A673 (cell line): Measurements from ENCODE around the gene DOCK4. TPM values are rescaled to one million over a fixed set of nuclear protein-coding genes. Genes with fewer than 3 reads are reported as not detected.

Experiments
- BruUV-seq: library from RNA; stranded (reverse); fragments of 400-500 nt; replicated peaks from 2 replicates; lab custom pipeline; 2021; lab: Mats Ljungman, UMichigan
- CTCF ChIA-PET: fragments of 300-600 bp; sonication (Branson Sonifier 250); formaldehyde crosslinking; loops from one replicate; lab custom pipeline; 2022; ENCODE audit warnings: antibody characterized with exemption; lab: Charles Lee
- POLR2A ChIA-PET: fragments of 300-600 bp; sonication (Branson Sonifier 250); formaldehyde crosslinking; loops from one replicate; lab custom pipeline; 2022; ENCODE audit warnings: antibody characterized with exemption; ENCODE audit not compliant: low non-redundant PET; lab: Charles Lee
- DNase-seq: peaks from one replicate; pipeline ENCODE4 v3.0.0-alpha.2; 2015; ENCODE audit warnings: low spot score
- H3K27ac ChIP-seq: fragments of 200-600 bp; sonication (generic); 2 replicates; pipeline ENCODE4 v1.5.1; 2016; ENCODE audit warnings: mixed run types, low read depth, mild to moderate bottlenecking, mixed read lengths, antibody characterized with exemption, low read length; ENCODE audit not compliant: poor library complexity, severe bottlenecking
- H3K27me3 ChIP-seq: fragments of 200-600 bp; sonication (generic); replicated peaks from 2 replicates; pipeline ENCODE4 v1.6.1; 2017; ENCODE audit warnings: mixed run types, low read depth, mild to moderate bottlenecking, mixed read lengths, antibody characterized with exemption, low read length; ENCODE audit not compliant: insufficient read depth, poor library complexity
- H3K36me3 ChIP-seq: fragments of 200-600 bp; sonication (generic); 2 replicates; pipeline ENCODE4 v1.6.1; 2016; ENCODE audit warnings: mixed run types, mild to moderate bottlenecking, mixed read lengths, antibody characterized with exemption, low read length; ENCODE audit not compliant: insufficient read depth, poor library complexity, severe bottlenecking
- H3K4me1 ChIP-seq: fragments of 200-600 bp; sonication (generic); 2 replicates; pipeline ENCODE4 v1.6.1; 2017; ENCODE audit warnings: mixed run types, mild to moderate bottlenecking, mixed read lengths, antibody characterized with exemption, low read length; ENCODE audit not compliant: insufficient read depth, poor library complexity, severe bottlenecking
- H3K4me3 ChIP-seq: fragments of 200-600 bp; sonication (generic); 2 replicates; pipeline ENCODE4 v1.5.1; 2016; ENCODE audit warnings: low read depth, mixed run types, mild to moderate bottlenecking, mixed read lengths, low read length; ENCODE audit not compliant: poor library complexity, severe bottlenecking
- H3K9me3 ChIP-seq: fragments of 200-600 bp; sonication (generic); 2 replicates; pipeline ENCODE4 v1.6.1; 2016; ENCODE audit warnings: mixed run types, low read depth, mild to moderate bottlenecking, mixed read lengths, antibody characterized with exemption, low read length; ENCODE audit not compliant: poor library complexity, severe bottlenecking
- CTCF ChIP-seq: fragments of 300-800, 200-600 bp; sonication (generic); conservative IDR thresholded peaks from 2 replicates; pipeline ENCODE4 v1.5.1; 2017; ENCODE audit warnings: low read depth, mild to moderate bottlenecking, antibody characterized with exemption, low read length, moderate library complexity, mixed read lengths
- EZH2 ChIP-seq: fragments of 200-600 bp; sonication (generic); IDR thresholded peaks from 2 replicates; pipeline ENCODE4 v1.6.1; 2017; ENCODE audit warnings: borderline replicate concordance, low read depth, mild to moderate bottlenecking, mixed read lengths, antibody characterized with exemption, low read length; ENCODE audit not compliant: poor library complexity, severe bottlenecking
- intact Hi-C: fragments of 100-400 bp; cut with micrococcal nuclease; formaldehyde crosslinking; loops from one replicate; pipeline ENCODE4 v1.10.0; 2022; ENCODE audit not compliant: unreplicated experiment
- total RNA-seq: library from RNA; stranded (reverse); gene quantifications from 2 replicates; pipeline ENCODE4 v1.2.3, GENCODE V29; 2021

The DOCK4 gene
- total RNA-seq, 1 experiment from 2014 or later, result 28.5 TPM

DNA sequence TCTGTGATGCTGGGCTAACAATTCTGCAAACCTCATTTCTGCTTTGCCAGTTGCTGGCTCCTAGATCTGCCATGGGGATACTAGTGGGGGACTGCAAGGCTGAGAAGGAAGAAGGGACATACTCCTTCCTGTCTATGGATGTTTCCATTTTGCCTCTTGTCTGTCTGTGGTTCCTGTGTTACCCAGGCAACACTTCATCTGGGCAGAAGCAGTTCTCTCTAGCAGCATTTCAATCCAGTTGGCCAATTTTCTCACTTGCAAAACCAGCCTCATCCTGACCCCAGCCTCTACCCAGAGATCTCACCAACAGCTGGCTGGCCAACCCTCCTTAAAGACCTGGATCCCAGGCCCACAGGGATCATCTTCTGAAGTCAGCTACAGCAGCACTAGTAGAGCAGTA, 131.7 kb downstream of the DOCK4 start:
- ChIA-PET CTCF (no interaction called here), POLR2A (no interaction called here)
- TF ChIP-seq EZH2 (no peak), CTCF (no peak)
- Histone ChIP-seq H3K4me1 (peaks cover 7% of the 10 kb centered on the region), H3K9me3 (no peaks in the 10 kb centered on the region), H3K27ac (no peak overlapping the region), H3K36me3 (no peaks in the 10 kb centered on the region), H3K27me3 (no peaks in the 10 kb centered on the region), H3K4me3 (no peak overlapping the region)
- no TSS peak for BruUV-seq
- no peak for DNase-seq
- intact Hi-C loops, result no loop called here

DNA sequence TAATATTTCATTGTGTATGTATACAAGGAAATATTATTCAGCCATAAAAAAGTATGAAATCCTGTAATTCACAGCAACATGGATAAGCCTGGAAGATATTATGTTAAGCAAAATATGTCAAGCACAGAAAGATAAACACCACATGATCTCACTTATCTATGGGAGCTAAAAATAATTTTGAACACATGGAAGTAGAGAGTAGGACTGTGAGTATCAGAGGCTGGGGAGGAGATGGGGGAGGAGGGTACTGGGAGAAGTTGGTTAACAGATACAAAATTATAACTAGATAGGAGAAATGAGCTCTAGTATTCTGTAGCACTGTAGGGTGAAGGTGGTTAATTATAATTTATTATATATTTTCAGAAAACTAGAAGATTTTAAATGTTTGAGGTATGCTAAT, 132.7 kb downstream of the DOCK4 start:
- POLR2A ChIA-PET, result no interaction called here
- TF ChIP-seq CTCF (no peak), EZH2 (no peak)
- Histone ChIP-seq H3K27ac (no peak overlapping the region), H3K9me3 (no peaks in the 10 kb centered on the region), H3K4me1 (peaks cover 7% of the 10 kb centered on the region), H3K27me3 (no peaks in the 10 kb centered on the region), H3K4me3 (no peak overlapping the region), H3K36me3 (no peaks in the 10 kb centered on the region)
- BruUV-seq, result no TSS peak
- CTCF ChIA-PET, result no interaction called here
- DNase-seq, result no peak
- intact Hi-C loops, result no loop called here

- no peaks in the 10 kb centered on the region for H3K27me3 ChIP-seq
- H3K4me1 ChIP-seq, result peaks cover 7% of the 10 kb centered on the region
- no TSS peak for BruUV-seq
- DNase-seq, result no peak
- ChIA-PET POLR2A (no interaction called here), CTCF (no interaction called here)
- TF ChIP-seq CTCF, result no peak
- TF ChIP-seq EZH2, result no peak
- no peak overlapping the region for H3K27ac ChIP-seq
- no peaks in the 10 kb centered on the region for H3K36me3 ChIP-seq
- intact Hi-C loops, result no loop called here
- H3K9me3 ChIP-seq, result no peaks in the 10 kb centered on the region
- no peak overlapping the region for H3K4me3 ChIP-seq
Measured at GRCh38 chr7:112072541-112073245, 133.5 kb downstream of the DOCK4 start.
